ENCODE results near the gene SLC13A5. TPM values are rescaled to one million over a fixed set of nuclear protein-coding genes. Genes with fewer than 3 reads are reported as not detected.

The SLC13A5 gene
- total and polyA plus RNA-seq, 10 of the 15 experiments (the other 5 are each of a cell fraction or from before 2014, with no cell fraction given): 0.23 TPM; not detected in 9

DNA sequence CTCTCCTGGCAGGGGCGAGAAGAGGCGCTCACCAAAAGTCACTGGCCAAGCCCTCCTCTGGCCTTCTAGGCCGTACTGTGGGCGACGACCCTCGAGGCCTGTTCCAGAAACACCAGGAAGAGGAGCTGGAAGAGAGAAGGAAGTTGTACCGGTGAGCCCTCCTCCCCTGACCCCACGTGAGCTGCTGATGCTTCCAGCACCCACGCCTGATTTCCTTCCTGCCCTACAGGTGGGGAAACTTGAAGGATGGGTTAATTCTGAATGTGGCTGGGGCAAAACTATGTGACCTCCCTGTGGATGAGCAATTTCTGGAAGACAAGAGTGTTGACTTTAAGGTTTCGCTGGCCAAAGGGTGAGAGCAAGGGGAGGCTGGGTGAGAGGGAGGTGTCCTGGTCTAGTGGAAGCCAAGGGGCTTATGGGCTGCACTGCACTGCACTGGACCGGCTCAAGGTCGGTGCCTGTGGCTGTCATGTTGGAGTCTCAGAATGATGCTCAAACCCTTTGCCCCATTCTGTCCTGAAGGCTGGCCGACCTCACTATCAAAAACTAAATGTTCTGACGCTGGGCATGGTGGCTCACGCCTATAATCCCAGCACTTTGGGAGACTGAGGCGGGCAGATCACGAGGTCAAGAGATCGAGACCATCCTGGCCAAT lies 55.4 kb downstream of the SLC13A5 start:
- peak overlapping the region; percentile 31 for H3K27ac ChIP-seq (ENCODE audit: control insufficient read depth, insufficient read depth)
- peaks cover 24% of the 10 kb centered on the region for H3K4me1 ChIP-seq (ENCODE audit: control insufficient read depth, insufficient read depth, low read length)
- WGBS (ENCODE audit: insufficient coverage, insufficient replicate concordance, low lambda C conversion rate, missing lambda C conversion rate): 47% methylated on average over 18 of the region's 18 CpGs
- H4K20me1 ChIP-seq (ENCODE audit: control insufficient read depth, insufficient read depth): no peaks in the 10 kb centered on the region
- FAIRE-seq (no peak), DNase-seq (ENCODE audit: low read depth, low spot score) (no peak), ATAC-seq (peak; percentile 7)
- in situ Hi-C loops (cut with MboI) (no loop called here), intact Hi-C loops (cut with micrococcal nuclease; ENCODE audit: unreplicated experiment) (no loop called here)
- H3K27me3 ChIP-seq (replicated peaks in 1 of 2; ENCODE audit: control insufficient read depth in 2 of 2, insufficient read depth in 2 of 2, low read length in 1 of 2): no peaks in the 10 kb centered on the region
- BruUV-seq (replicated peaks): no TSS peak
- H3K4me2 ChIP-seq (ENCODE audit: control insufficient read depth, insufficient read depth): peak overlapping the region; percentile 79
- SMC1A ChIA-PET (ENCODE audit: uncharacterized antibody, unreplicated experiment): no interaction called here
- CTCF ChIA-PET: no interaction called here
- H2AFZ ChIP-seq (ENCODE audit: control insufficient read depth, low read depth, low read length): peak overlapping the region; percentile 59
- H3K9me3 ChIP-seq (replicated peaks; ENCODE audit: control insufficient read depth, insufficient read depth, low read length): no peaks in the 10 kb centered on the region
- H3K79me2 ChIP-seq (ENCODE audit: control insufficient read depth, insufficient read depth, low read length): no peaks in the 10 kb centered on the region
- H3K36me3 ChIP-seq (ENCODE audit: control insufficient read depth in 2 of 2, insufficient read depth in 2 of 2, low read length in 1 of 2): no peaks in the 10 kb centered on the region
- RAD21 ChIA-PET (ENCODE audit: unreplicated experiment): interaction anchor here (0.6 kb wide), 1 partner anchor 1629 kb away, joined by 3 read pairs; no protein-coding TSS in a partner anchor
- peak overlapping the region; percentile 48; the same call in 1 of the 2 replicates for H3K4me3 ChIP-seq
- TF ChIP-seq JUND (IDR thresholded peaks at IDR 0.05; ENCODE audit: low read depth, low read length) (no peak), ZNF24 (IDR thresholded peaks at IDR 0.05) (no peak), ZNF384 (IDR thresholded peaks at IDR 0.05; ENCODE audit: borderline replicate concordance, low read depth, low read length) (no peak)
- TF ChIP-seq, protein P1, sequence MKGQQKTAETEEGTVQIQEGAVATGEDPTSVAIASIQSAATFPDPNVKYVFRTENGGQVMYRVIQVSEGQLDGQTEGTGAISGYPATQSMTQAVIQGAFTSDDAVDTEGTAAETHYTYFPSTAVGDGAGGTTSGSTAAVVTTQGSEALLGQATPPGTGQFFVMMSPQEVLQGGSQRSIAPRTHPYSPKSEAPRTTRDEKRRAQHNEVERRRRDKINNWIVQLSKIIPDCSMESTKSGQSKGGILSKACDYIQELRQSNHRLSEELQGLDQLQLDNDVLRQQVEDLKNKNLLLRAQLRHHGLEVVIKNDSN (IDR thresholded peaks at IDR 0.05; ENCODE audit: borderline replicate concordance, extremely low read length, insufficient read depth, low read depth, low read length): peak; percentile 24
- no peak overlapping the region for H3K9ac ChIP-seq (ENCODE audit: control insufficient read depth, insufficient read depth, low read length)
- POLR2A ChIA-PET: interaction anchor here (0.5 to 0.9 kb wide), 2 partner anchors 17 to 105 kb away, joined by 3 to 5 read pairs; partner anchors contain the start of gene TXNDC17
